Ishikawa (cell line): ENCODE results near the gene CFAP77.

Source experiments
- CEBPB ChIP-seq: IDR thresholded peaks from 2 replicates; pipeline ENCODE4 v1.6.1; 2012
- CREB1 ChIP-seq: IDR thresholded peaks from 2 replicates; pipeline ENCODE4 v1.6.1; 2012; ENCODE audit warnings: low read depth
- EGR1 ChIP-seq: IDR thresholded peaks from 2 replicates; pipeline ENCODE4 v1.6.1; 2012
- EP300 ChIP-seq: IDR thresholded peaks from 2 replicates; pipeline ENCODE4 v1.6.1; 2012; ENCODE audit warnings: borderline replicate concordance
- FOXM1 ChIP-seq: IDR thresholded peaks from 2 replicates; pipeline ENCODE4 v1.6.1; 2012; ENCODE audit warnings: low read depth, borderline replicate concordance
- MAX ChIP-seq: IDR thresholded peaks from 2 replicates; pipeline ENCODE4 v1.6.1; 2012
- NFIC ChIP-seq: IDR thresholded peaks from 2 replicates; pipeline ENCODE4 v1.6.1; 2012
- RAD21 ChIP-seq: IDR thresholded peaks from 2 replicates; pipeline ENCODE4 v1.6.1; 2012; ENCODE audit warnings: low read depth
- REST ChIP-seq: IDR thresholded peaks from 2 replicates; pipeline ENCODE4 v1.6.1; 2012; ENCODE audit warnings: low read depth, mild to moderate bottlenecking
- TAF1 ChIP-seq: IDR thresholded peaks from 2 replicates; pipeline ENCODE4 v1.6.1; 2012; ENCODE audit warnings: low read depth, mild to moderate bottlenecking
- TCF12 ChIP-seq: IDR thresholded peaks from 2 replicates; pipeline ENCODE4 v1.6.1; 2012; ENCODE audit warnings: low read depth
- TEAD4 ChIP-seq: IDR thresholded peaks from 2 replicates; pipeline ENCODE4 v1.6.1; 2012
- YY1 ChIP-seq: IDR thresholded peaks from 2 replicates; pipeline ENCODE4 v1.6.1; 2012; ENCODE audit warnings: low read depth
- ZBTB7A ChIP-seq: IDR thresholded peaks from 2 replicates; pipeline ENCODE4 v1.6.1; 2012; ENCODE audit warnings: low read depth
- TF ChIP-seq, protein P1 (sequence below): IDR thresholded peaks from 2 replicates; pipeline ENCODE4 v1.6.1; 2012

Gene CFAP77

DNA sequence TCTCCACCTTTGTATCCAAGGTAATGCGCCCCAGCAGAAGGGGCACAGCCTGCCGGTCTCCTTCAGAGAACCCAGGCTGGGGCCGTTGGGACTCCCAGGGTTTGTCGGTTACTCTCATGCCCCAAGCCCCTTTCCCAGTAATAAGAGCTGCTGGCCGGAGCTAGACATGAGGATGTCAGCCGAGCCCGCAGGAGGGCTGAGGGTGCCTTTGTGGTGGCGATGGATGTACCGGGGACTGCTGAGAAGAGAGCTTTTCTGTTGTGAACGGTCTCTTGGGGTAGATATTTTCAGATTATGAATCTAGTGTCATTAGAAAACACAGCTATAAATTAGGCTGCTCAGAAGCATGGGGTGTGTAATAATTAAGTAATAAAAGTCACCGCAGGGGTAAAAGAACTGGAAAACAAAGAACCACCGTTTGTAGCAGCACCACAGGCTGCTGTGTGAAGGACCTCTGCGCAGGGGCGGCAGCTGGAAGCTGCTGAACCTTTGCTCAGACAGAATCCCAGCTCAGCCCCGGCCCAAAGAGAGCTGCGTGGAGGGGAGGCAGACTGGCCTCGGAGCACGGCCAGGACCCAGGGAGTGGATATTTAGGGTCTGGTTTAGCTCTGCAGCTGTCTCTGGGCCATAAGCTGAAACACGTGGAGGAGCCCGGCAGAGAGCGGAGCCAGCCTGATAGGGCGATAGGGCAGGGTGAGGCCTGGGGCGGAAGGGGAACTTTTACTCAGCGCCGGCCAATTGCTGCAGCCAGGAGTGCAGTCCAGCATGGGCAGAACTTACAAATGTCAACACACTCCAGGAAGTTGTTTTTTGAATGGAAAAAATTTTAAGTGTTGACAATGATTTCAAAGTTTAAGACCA, 121.9 kb downstream of the CFAP77 start:
- no peak for TF ChIP-seq NFIC
- no peak for TF ChIP-seq EGR1
- no peak for TF ChIP-seq TCF12
- no peak for TF ChIP-seq RAD21
- TF ChIP-seq, protein P1, sequence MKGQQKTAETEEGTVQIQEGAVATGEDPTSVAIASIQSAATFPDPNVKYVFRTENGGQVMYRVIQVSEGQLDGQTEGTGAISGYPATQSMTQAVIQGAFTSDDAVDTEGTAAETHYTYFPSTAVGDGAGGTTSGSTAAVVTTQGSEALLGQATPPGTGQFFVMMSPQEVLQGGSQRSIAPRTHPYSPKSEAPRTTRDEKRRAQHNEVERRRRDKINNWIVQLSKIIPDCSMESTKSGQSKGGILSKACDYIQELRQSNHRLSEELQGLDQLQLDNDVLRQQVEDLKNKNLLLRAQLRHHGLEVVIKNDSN = no peak
- TF ChIP-seq MAX = no peak
- no peak for TF ChIP-seq REST
- no peak for TF ChIP-seq TEAD4
- no peak for TF ChIP-seq TAF1
- TF ChIP-seq CEBPB = no peak
- TF ChIP-seq EP300 = no peak
- no peak for TF ChIP-seq CREB1
- no peak for TF ChIP-seq FOXM1
- TF ChIP-seq ZBTB7A = no peak
- no peak for TF ChIP-seq YY1

DNA sequence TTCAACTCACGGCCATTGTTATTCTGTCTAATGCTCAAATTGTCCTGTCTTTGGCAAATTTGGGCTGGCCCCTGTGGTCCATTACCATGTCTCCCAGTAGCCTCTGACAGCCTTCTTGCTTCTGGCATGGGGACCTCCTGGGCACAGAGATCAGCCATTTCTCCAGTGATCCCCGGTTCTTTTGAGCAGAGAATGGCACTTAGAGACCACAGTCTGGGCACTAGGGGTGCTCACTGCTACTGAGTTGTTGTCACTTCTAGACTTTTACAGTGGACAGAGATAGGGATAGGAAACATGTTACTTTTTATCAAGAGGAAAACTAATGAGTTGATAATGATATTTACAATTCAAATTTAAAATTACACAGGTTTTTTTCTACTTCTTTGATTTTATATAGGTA, 124.8 kb downstream of the CFAP77 start:
- TF ChIP-seq YY1 (no peak), TAF1 (no peak), TCF12 (no peak), FOXM1 (no peak), EGR1 (no peak), CEBPB (no peak), MAX (no peak), CREB1 (no peak), ZBTB7A (no peak)
- TF ChIP-seq, protein P1 = no peak

DNA sequence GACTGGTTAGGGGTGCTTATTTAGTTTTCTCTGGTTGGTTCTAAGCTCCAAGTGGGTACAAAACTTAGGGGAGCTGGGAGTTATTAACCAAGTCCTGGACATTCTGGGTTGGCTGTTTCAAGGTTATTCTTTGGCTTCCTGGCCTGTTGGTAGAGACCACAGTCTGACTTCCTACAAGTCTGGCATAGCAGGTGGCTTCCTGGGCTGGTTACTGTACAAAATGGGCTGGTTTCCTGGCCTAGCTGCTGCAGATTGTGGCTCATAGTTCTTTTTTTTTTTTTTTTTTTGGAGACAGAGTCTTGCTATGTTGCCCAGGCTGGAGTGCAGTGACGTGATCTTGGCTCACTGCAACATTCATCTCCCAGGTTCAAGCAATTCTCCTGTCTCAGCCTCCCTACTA, 126.1 kb downstream of the CFAP77 start:
- no peak for TF ChIP-seq MAX
- TF ChIP-seq CEBPB = no peak
- TF ChIP-seq YY1 = no peak
- no peak for TF ChIP-seq FOXM1
- no peak for TF ChIP-seq CREB1
- no peak for TF ChIP-seq EGR1
- no peak for TF ChIP-seq TAF1
- TF ChIP-seq RAD21 = no peak
- no peak for TF ChIP-seq TEAD4
- TF ChIP-seq EP300 = no peak
- TF ChIP-seq, protein P1 = no peak
- no peak for TF ChIP-seq TCF12
- no peak for TF ChIP-seq NFIC
- TF ChIP-seq ZBTB7A = no peak
- no peak for TF ChIP-seq REST

DNA sequence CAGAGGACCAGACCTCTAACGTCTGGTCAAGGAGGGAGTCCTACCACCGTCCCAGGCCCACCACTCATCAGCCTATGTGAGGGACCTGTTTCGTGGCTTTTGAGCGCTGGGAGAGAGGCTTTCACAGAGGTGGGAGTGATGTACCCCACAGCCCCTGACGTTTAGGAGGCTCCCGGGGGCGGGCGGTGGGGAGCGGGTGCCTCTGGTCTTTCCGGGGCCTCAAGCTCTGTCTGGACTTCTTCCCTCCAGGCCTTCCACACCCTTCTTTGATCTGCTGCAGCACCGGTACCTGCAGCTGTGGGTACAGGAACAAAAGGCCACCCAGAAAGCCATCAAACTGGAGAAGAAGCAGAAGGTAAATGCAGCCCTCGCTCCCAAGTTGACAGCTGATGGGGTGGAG, 127.3 kb downstream of the CFAP77 start:
- TF ChIP-seq CREB1 (no peak), TAF1 (no peak), EP300 (no peak), NFIC (no peak), TCF12 (no peak), RAD21 (no peak), MAX (no peak), FOXM1 (no peak), CEBPB (no peak), EGR1 (no peak), YY1 (no peak), TEAD4 (no peak), REST (no peak), ZBTB7A (no peak)
- TF ChIP-seq, protein P1 = no peak
